ENCODE data around the gene JAG2. TPM values are rescaled to one million over a fixed set of nuclear protein-coding genes. Genes with fewer than 3 reads are reported as not detected.

The JAG2 gene
- total RNA-seq, 4 donors from 2014 or later: 5.4 to 29.9 (median 6.6) TPM

GRCh38 chr14:105146181-105146975 lies 22.2 kb downstream of the JAG2 start:
- H3K4me1 ChIP-seq: no peaks in the 10 kb centered on the region
- no peak overlapping the region for H3K27ac ChIP-seq
- H3K36me3 ChIP-seq: no peaks in the 10 kb centered on the region
- intact Hi-C loops (cut with DNase I; ENCODE audit: low total_unique reads) (no loop called here), in situ Hi-C loops (cut with MboI; ENCODE audit: low pct_ligation_motif_present in 1 of 4, low pct_unique_long_range_greater_than_20kb in 1 of 4, low sequenced_read_pairs in 3 of 4) (no loop called here)
- DNase-seq: no peak
- no peak overlapping the region for H3K4me3 ChIP-seq
- no peaks in the 10 kb centered on the region for H3K9me3 ChIP-seq
- TF ChIP-seq EP300 (IDR thresholded peaks at IDR 0.05; ENCODE audit: low read depth) (no peak), POLR2A (IDR thresholded peaks at IDR 0.05) (no peak), POLR2AphosphoS5 (IDR thresholded peaks at IDR 0.05) (no peak), CTCF (IDR thresholded peaks at IDR 0.05) (no peak)
- no peaks in the 10 kb centered on the region for H3K27me3 ChIP-seq
- WGBS, 2 donors (ENCODE audit: low coverage in 1 of 2): 93% methylated on average over 35 of the region's 40 CpGs; no CpG with 5 or more reads in 1 of the 2 donors

GRCh38 chr14:105145381-105146180 lies 23.0 kb downstream of the JAG2 start:
- Histone ChIP-seq H3K27me3 (no peaks in the 10 kb centered on the region), H3K9me3 (no peaks in the 10 kb centered on the region), H3K4me3 (no peak overlapping the region), H3K27ac (no peak overlapping the region), H3K36me3 (no peaks in the 10 kb centered on the region), H3K4me1 (no peaks in the 10 kb centered on the region)
- no peak for DNase-seq
- TF ChIP-seq POLR2A (IDR thresholded peaks at IDR 0.05): no peak
- no peak for TF ChIP-seq EP300 (IDR thresholded peaks at IDR 0.05; ENCODE audit: low read depth)
- TF ChIP-seq POLR2AphosphoS5 (IDR thresholded peaks at IDR 0.05): no peak
- no peak for TF ChIP-seq CTCF (IDR thresholded peaks at IDR 0.05)
- WGBS, 2 donors (ENCODE audit: low coverage in 1 of 2): 91% methylated on average over 22 of the region's 28 CpGs; no CpG with 5 or more reads in 1 of the 2 donors
- intact Hi-C loops (cut with DNase I; ENCODE audit: low total_unique reads) (no loop called here), in situ Hi-C loops (cut with MboI; ENCODE audit: low pct_ligation_motif_present in 1 of 4, low pct_unique_long_range_greater_than_20kb in 1 of 4, low sequenced_read_pairs in 3 of 4) (no loop called here)

- H3K9me3 ChIP-seq: peaks cover 0 to 4% of the 10 kb centered on the region in 2 donors
- TF ChIP-seq POLR2A (IDR thresholded peaks at IDR 0.05) (no peak), EP300 (IDR thresholded peaks at IDR 0.05; ENCODE audit: low read depth) (no peak)
- no peak overlapping the region for H3K27ac ChIP-seq
- DNase-seq: peak; percentile 4
- intact Hi-C loops (cut with DNase I; ENCODE audit: low total_unique reads): no loop called here
- no peaks in the 10 kb centered on the region for H3K4me1 ChIP-seq
- 90% methylated on average over 27 of the region's 32 CpGs; no CpG with 5 or more reads in 1 of the 2 donors for WGBS, 2 donors (ENCODE audit: low coverage in 1 of 2)
- H3K27me3 ChIP-seq: no peaks in the 10 kb centered on the region
- no peak overlapping the region for H3K4me3 ChIP-seq
- H3K36me3 ChIP-seq: no peaks in the 10 kb centered on the region
- in situ Hi-C loops (cut with MboI; ENCODE audit: low pct_ligation_motif_present in 1 of 4, low pct_unique_long_range_greater_than_20kb in 1 of 4, low sequenced_read_pairs in 3 of 4): no loop called here
Measured at GRCh38 chr14:105144666-105145380, 23.8 kb downstream of the JAG2 start.

GRCh38 chr14:105144026-105144665 lies 24.4 kb downstream of the JAG2 start:
- in situ Hi-C loops (cut with MboI; ENCODE audit: low pct_ligation_motif_present in 1 of 4, low pct_unique_long_range_greater_than_20kb in 1 of 4, low sequenced_read_pairs in 3 of 4) (no loop called here), intact Hi-C loops (cut with DNase I; ENCODE audit: low total_unique reads) (no loop called here)
- no peak overlapping the region for H3K4me3 ChIP-seq
- no peaks in the 10 kb centered on the region for H3K4me1 ChIP-seq
- H3K36me3 ChIP-seq: no peaks in the 10 kb centered on the region
- no peak for TF ChIP-seq POLR2AphosphoS5 (IDR thresholded peaks at IDR 0.05)
- TF ChIP-seq POLR2A (IDR thresholded peaks at IDR 0.05): no peak
- TF ChIP-seq CTCF (IDR thresholded peaks at IDR 0.05): no peak
- no peak for TF ChIP-seq EP300 (IDR thresholded peaks at IDR 0.05; ENCODE audit: low read depth)
- DNase-seq: peak; percentile 5
- 90% methylated on average over 15 of the region's 16 CpGs; no CpG with 5 or more reads in 1 of the 2 donors for WGBS, 2 donors (ENCODE audit: low coverage in 1 of 2)
- no peak overlapping the region for H3K27ac ChIP-seq
- H3K27me3 ChIP-seq: no peaks in the 10 kb centered on the region
- H3K9me3 ChIP-seq: peaks cover 0 to 9% of the 10 kb centered on the region in 2 donors
